T follicular helper cell (primary cell): ENCODE results near the gene CCNB3.

ENCODE experiments used
- DNase-seq: peaks from one replicate; pipeline ENCODE4 v3.0.0-alpha.2; 2020; ENCODE audit warnings: low read depth

Gene CCNB3

GRCh38 chrX:50343917-50344316 is 139.4 kb downstream of the CCNB3 start:
- DNase-seq, result no peak

- DNase-seq, result no peak
These were observed 168.4 kb downstream of the CCNB3 start for GRCh38 chrX:50372966-50373365.

GRCh38 chrX:50375481-50376267 is 171.1 kb downstream of the CCNB3 start:
- no peak for DNase-seq

GRCh38 chrX:50381729-50382415 is 177.3 kb downstream of the CCNB3 start:
- no peak for DNase-seq

- DNase-seq, result no peak
These were observed 182.0 kb downstream of the CCNB3 start for GRCh38 chrX:50386520-50386919.

GRCh38 chrX:50393902-50394301 is 189.3 kb downstream of the CCNB3 start:
- DNase-seq, result no peak
